GM23338 (cell line): ENCODE data around the gene XAB2.

ENCODE experiments used
- CTCF ChIP-seq, 2 experiments: fragments of 200-600 bp in 1 of 2; sonication (generic) in 1 of 2; conservative IDR thresholded peaks; 2 replicates each; pipeline versions ENCODE4 v1.5.1 to v1.6.1; 2016 to 2017; ENCODE audit warnings: antibody characterized with exemption in 2 of 2, low read depth in 2 of 2, mild to moderate bottlenecking in 2 of 2, moderate library complexity in 1 of 2
- ETS1 ChIP-seq: IDR thresholded peaks from 2 replicates; pipeline ENCODE4 v1.6.1; 2016; ENCODE audit warnings: antibody characterized with exemption
- EZH2 ChIP-seq: fragments of 200-600 bp; sonication (generic); IDR thresholded peaks from one replicate; pipeline ENCODE4 v1.8.0; 2017; ENCODE audit warnings: antibody characterized with exemption, mild to moderate bottlenecking, low read depth; ENCODE audit not compliant: unreplicated experiment
- EZH2phosphoT487 ChIP-seq: fragments of 200-600 bp; sonication (generic); IDR thresholded peaks from one replicate; pipeline ENCODE4 v1.8.1; 2018; ENCODE audit warnings: antibody characterized with exemption; ENCODE audit not compliant: unreplicated experiment
- POLR2AphosphoS5 ChIP-seq: IDR thresholded peaks from 2 replicates; pipeline ENCODE4 v1.6.1; 2016; ENCODE audit warnings: antibody characterized with exemption, low read depth
- REST ChIP-seq: IDR thresholded peaks from one replicate; pipeline ENCODE4 v1.6.1; 2018; ENCODE audit warnings: antibody characterized with exemption; ENCODE audit not compliant: unreplicated experiment
- ZNF462 ChIP-seq: fragments of 250-450 bp; sonication (Bioruptor Pico); IDR thresholded peaks from 2 replicates; pipeline ENCODE4 v1.5.0; 2020; ENCODE audit warnings: mild to moderate bottlenecking, moderate library complexity

GRCh38 chr19:7668842-7669241 is 39.5 kb upstream of the XAB2 start, which contains the start of gene RETN:
- TF ChIP-seq CTCF (conservative IDR thresholded peaks at IDR 0.05; ENCODE audit: low read depth in 2 of 2) (no peak), POLR2AphosphoS5 (no peak), REST (no peak), EZH2 (no peak), ZNF462 (CRISPR knock-in tag) (no peak), ETS1 (no peak), EZH2phosphoT487 (no peak)
